ENCODE results near the gene LLGL2. TPM values are rescaled to one million over a fixed set of nuclear protein-coding genes. Genes with fewer than 3 reads are reported as not detected.

The LLGL2 gene
- total RNA-seq, 1 donor from 2014 or later: 19.1 TPM

GRCh38 chr17:75549246-75550138 is 24.0 kb downstream of the LLGL2 start:
- intact Hi-C loops (cut with micrococcal nuclease): no loop called here

DNA sequence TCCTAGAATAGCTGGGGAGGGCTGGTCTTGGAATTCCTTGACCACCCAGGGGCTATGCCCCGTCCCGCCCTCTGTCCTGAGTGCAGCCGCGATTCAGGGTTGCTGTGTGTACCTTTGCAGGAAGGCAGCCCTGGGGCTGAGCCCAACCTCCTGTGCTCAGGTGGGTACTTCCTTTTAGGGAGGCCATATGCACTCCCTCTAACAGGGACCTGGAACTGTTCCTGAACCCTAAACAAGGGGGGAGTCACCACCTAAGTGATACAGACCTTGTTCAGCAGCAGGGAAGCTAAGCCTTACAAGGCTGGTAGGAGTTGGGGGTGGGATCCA is 24.6 kb downstream of the LLGL2 start:
- intact Hi-C loops (cut with micrococcal nuclease): no loop called here

GRCh38 chr17:75551266-75551665 is 25.8 kb downstream of the LLGL2 start:
- intact Hi-C loops (cut with micrococcal nuclease): no loop called here

DNA sequence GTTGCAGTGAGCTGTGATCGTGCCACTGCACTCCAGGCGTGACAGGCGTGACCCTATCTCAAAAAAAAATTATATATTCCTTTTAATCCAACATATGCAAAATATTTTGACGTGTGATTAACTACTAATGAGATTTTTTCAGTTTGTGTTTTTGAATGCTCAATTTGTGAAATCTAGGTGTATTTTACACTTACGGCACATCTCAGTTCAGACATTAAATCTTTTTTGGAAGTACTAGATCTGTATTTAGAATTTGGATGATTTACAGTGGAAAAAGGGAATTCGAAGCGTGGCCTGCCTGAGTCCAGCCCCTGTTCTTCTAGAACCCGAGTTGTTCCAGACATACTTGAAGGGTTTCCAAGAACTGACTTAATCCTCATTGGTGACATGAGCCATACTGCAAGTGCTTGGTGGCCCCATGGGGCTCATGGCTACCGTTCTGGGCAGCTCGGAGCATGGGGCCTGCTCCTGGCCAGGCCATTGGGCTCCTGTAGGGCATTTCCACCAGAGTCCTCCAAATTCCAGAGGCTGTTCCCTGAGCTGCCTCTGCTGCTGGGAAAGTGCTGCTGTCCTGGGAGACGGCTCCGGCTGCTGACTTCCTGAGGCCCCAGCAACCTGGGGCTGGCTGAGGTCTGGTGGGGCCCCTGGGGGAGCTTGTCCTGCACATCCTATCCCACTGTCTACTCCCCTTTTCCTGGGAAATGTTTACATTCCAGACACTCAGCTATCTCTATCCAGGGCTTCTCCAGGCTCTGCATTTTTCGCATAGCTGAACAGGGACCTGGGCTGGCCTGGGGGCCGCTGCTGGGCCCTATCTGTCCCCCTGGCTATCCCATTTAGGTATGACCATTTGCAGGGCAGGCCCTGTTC is 27.2 kb downstream of the LLGL2 start:
- intact Hi-C loops (cut with micrococcal nuclease): no loop called here

- intact Hi-C loops (cut with micrococcal nuclease): no loop called here
These were observed 28.0 kb downstream of the LLGL2 start for GRCh38 chr17:75553295-75554110.

- intact Hi-C loops (cut with micrococcal nuclease): no loop called here
These were observed 30.2 kb downstream of the LLGL2 start for GRCh38 chr17:75555679-75556153.

DNA sequence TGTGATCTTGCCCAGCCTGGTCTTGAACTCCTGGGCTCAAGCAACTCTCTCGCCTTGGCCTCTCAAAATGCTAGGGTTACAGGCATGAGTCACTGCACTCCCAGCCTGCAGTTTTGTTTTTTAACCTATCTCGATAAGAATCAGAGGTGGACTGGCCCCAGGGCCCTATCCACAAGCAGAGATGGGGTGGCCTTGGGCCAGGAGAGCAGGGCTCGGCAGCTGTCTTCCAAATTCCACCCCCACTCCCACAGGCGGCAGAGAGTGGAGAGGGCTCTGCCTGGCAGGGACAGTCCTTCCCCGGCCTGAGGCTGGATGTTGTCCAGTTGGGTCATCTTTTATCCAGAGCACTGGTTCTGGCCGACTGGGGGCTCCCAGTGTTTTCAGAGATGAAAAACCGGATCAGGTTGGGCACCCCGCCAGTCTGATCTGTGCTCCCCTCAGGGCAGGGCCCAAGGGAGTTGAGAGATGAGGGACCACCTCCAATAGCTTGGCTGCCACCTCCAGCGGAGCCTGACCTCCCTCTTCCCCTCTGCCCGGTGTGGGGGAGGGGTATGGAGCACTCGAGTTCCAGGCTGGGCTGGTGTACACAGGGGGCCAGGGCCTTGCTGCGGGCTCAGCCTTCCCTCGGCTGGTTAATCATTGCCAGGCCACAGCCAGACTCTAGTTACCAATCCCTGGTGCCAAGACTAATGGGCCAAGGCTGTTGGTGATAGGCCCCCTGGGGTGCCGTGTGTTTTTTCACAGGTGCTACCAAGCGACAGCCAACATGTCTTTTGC is 31.8 kb downstream of the LLGL2 start:
- intact Hi-C loops (cut with micrococcal nuclease): no loop called here

- intact Hi-C loops (cut with micrococcal nuclease): no loop called here
These were observed 32.6 kb downstream of the LLGL2 start for GRCh38 chr17:75557852-75558665.

DNA sequence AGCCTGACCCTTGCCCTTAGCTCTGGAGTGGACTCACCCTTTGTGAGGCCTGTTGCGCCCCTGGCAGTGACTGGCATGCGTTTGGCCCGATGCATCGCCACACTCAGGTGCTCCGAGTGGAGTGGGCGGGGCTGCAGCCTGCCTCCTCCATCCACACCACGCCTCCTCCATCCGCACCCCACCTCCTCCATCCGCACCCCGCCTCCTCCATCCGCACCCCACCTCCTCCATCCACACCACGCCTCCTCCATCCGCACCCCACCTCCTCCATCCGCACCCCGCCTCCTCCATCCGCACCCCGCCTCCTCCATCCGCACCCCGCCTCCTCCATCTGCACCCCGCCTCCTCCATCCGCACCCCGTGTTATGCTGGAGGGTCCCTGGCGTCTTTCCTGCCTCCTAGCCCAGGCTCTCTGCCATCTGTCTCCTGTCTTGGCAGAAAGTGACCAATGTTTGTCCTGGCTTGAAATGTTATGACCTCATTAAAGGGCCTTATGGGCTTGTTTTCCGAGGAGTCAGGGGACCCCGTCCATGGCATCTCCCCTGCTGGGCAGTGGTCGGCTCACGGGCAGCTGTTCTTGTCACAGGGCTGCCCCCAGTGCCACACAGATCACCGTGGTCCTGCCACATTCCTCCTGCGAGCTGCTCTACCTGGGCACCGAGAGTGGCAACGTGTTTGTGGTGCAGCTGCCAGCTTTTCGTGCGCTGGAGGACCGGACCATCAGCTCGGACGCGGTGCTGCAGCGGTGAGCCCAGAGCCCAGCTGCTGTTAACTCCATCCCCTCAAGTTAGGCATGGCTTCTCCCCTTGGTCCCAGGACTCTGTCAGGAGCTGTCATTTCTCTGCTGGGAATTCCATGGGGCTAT is 33.4 kb downstream of the LLGL2 start:
- intact Hi-C loops (cut with micrococcal nuclease): no loop called here

- intact Hi-C loops (cut with micrococcal nuclease): no loop called here
These were observed 34.5 kb downstream of the LLGL2 start for GRCh38 chr17:75559958-75560533.

GRCh38 chr17:75561927-75562603 is 36.6 kb downstream of the LLGL2 start:
- intact Hi-C loops (cut with micrococcal nuclease): no loop called here

DNA sequence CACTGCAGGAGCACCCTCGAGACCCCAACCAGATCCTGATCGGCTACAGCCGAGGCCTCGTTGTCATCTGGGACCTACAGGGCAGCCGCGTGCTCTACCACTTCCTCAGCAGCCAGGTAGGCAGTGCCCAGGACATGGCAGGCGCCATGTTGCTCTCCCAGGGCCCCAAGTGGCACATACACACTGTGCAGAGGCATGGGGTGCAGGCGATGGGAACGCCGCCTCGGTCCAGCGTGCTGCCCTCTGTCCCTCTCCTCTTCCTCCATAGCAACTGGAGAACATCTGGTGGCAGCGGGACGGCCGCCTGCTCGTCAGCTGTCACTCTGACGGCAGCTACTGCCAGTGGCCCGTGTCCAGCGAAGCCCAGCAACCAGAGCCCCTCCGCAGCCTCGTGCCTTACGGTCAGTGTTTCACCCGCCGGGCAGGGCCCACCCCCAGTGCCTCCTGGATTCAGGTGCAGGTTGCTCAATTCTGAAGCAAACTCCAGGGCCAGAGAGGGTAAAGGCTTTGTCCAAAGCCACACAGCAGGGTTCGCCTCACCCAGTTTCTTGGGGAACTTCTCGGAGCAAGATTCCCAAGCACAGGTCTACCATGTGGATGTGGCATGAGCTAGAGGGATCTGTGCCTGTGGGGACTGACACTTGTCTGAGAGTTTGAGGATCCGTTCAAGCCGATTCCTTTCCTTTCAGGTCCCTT is 37.7 kb downstream of the LLGL2 start:
- intact Hi-C loops (cut with micrococcal nuclease): no loop called here

- intact Hi-C loops (cut with micrococcal nuclease): no loop called here
These were observed 38.7 kb downstream of the LLGL2 start for GRCh38 chr17:75564195-75564594.

DNA sequence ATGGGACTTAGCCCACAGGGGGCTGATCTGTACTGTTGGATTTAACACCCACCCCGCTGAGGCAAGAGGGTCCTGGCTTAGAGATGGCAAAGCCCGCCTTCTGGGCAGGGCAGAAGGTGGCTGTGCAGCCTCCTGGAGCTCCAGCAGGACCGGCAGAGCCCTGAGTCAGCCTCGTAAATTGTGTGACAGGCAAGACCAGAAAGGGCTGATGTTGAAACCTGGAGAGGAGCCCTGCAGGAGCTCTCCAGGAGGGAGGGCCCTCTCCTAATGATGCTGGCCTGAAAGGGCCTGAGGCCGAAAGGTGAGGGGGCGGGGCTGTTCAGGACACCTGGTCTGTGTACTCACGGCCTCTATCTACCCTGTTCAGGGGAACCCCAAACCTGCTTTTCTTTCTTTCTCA is 39.6 kb downstream of the LLGL2 start:
- intact Hi-C loops (cut with micrococcal nuclease): no loop called here

- intact Hi-C loops (cut with micrococcal nuclease): no loop called here
These were observed 40.1 kb downstream of the LLGL2 start for GRCh38 chr17:75565618-75566017.

GRCh38 chr17:75566416-75566815 is 40.9 kb downstream of the LLGL2 start:
- intact Hi-C loops (cut with micrococcal nuclease): no loop called here

DNA sequence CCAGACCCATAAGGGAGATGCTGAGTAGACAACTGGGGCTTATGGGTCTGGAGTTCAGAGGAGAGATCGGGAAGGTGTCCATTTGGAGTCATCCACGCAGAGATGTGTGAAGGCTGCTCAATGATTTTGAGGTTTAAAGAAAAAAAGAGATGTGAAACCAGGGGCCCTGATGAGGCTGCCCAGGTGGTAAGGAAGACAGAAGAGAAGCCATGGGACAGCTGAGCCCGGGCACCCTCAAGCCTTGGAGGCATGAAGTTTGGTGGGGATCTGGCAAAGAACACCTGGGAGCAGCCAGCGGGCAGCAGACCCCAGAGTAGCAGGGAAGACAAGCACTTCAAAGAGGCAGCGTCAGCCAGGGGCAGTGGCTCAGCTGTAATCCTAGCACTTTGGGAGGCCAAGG is 41.3 kb downstream of the LLGL2 start:
- intact Hi-C loops (cut with micrococcal nuclease): no loop called here

Data from T-helper 2 cell treated with Interferon-gamma antibody and Interleukin-4, amounts not matched to agents 100 ng/mL and 5 ng/mL, for 36 hours (primary cell).